HepG2 (cell line): ENCODE measurements around the gene SOAT2. TPM values are rescaled to one million over a fixed set of nuclear protein-coding genes. Genes with fewer than 3 reads are reported as not detected.

Experiments
- CENPT ChIP-seq: sonication (generic); formaldehyde crosslinking; IDR thresholded peaks from 2 replicates; pipeline ENCODE4 v1.8.0; 2022; ENCODE audit warnings: low read depth, mild to moderate bottlenecking, moderate library complexity, missing genetic modification reagents
- CREB3 ChIP-seq: sonication (generic); formaldehyde crosslinking; IDR thresholded peaks from 2 replicates; pipeline ENCODE4 v1.5.0; 2020; ENCODE audit warnings: missing genetic modification reagents
- GATAD1 ChIP-seq: IDR thresholded peaks from 2 replicates; pipeline ENCODE4 v1.6.1; 2016; ENCODE audit warnings: missing genetic modification reagents, missing compliant biosample characterization
- HOXA3 ChIP-seq: sonication (generic); formaldehyde crosslinking; IDR thresholded peaks from 2 replicates; pipeline ENCODE4 v1.5.0; 2020; ENCODE audit warnings: missing genetic modification reagents
- HOXA5 ChIP-seq: sonication (generic); formaldehyde crosslinking; IDR thresholded peaks from 2 replicates; pipeline ENCODE4 v1.4.0; 2020; ENCODE audit warnings: missing genetic modification reagents
- KDM3A ChIP-seq: IDR thresholded peaks from 2 replicates; pipeline ENCODE4 v1.6.1; 2018; ENCODE audit warnings: low read depth, missing compliant biosample characterization
- PRDM10 ChIP-seq: sonication (generic); formaldehyde crosslinking; IDR thresholded peaks from 2 replicates; pipeline ENCODE4 v1.4.0; 2020; ENCODE audit warnings: low read depth, missing genetic modification reagents
- SUZ12 ChIP-seq: fragments of 150-350 bp; IDR thresholded peaks from 2 replicates; pipeline ENCODE4 v1.6.1; 2014; ENCODE audit warnings: low read depth, low read length
- TAF1 ChIP-seq: sonication (generic); formaldehyde crosslinking; IDR thresholded peaks from 2 replicates; pipeline ENCODE4 v1.4.0; 2020; ENCODE audit warnings: missing genetic modification reagents
- ZC3H4 ChIP-seq: sonication (generic); formaldehyde crosslinking; IDR thresholded peaks from 2 replicates; pipeline ENCODE4 v1.4.0; 2020; ENCODE audit warnings: missing genetic modification reagents, borderline replicate concordance
- ZNF143 ChIP-seq: sonication (generic); formaldehyde crosslinking; IDR thresholded peaks from 2 replicates; pipeline ENCODE4 v1.4.0; 2020; ENCODE audit warnings: missing genetic modification reagents
- ZNF431 ChIP-seq: sonication (generic); formaldehyde crosslinking; IDR thresholded peaks from 2 replicates; pipeline ENCODE4 v1.9.0; 2022; ENCODE audit warnings: missing genetic modification reagents, low read depth, mild to moderate bottlenecking, borderline replicate concordance
- ZNF577 ChIP-seq: sonication (generic); formaldehyde crosslinking; IDR thresholded peaks from 2 replicates; pipeline ENCODE4 v1.4.0; 2020; ENCODE audit warnings: mild to moderate bottlenecking, low read depth, missing genetic modification reagents, borderline replicate concordance
- ZNF687 ChIP-seq: sonication (generic); formaldehyde crosslinking; IDR thresholded peaks from 2 replicates; pipeline ENCODE4 v1.5.1; 2020; ENCODE audit warnings: mild to moderate bottlenecking, missing genetic modification reagents, moderate library complexity
- ZNF724P ChIP-seq: sonication (generic); formaldehyde crosslinking; IDR thresholded peaks from 2 replicates; pipeline ENCODE4 v1.8.0; 2022; ENCODE audit warnings: missing genetic modification reagents, borderline replicate concordance
- polyA plus RNA-seq, 8 experiments: library from polyadenylated mRNA; depleted of rRNA in 3 of 8; stranded (reverse) in 7 of 8; unstranded in 1 of 8; fragments of >200 nt; fragmentation: Illumina TruSeq in 4 of 8; extraction: Trizol in 4 of 8; gene quantifications; 2 replicates each; pipeline versions ENCODE4 v1.2.1 to v1.2.3, GENCODE V29; 2011 to 2016; ENCODE audit warnings: low read depth in 4 of 8, missing spikeins in 1 of 8, mixed read lengths in 1 of 8; ENCODE audit not compliant: insufficient read depth in 1 of 8
- total RNA-seq, 5 experiments: library from RNA; depleted of rRNA; stranded (reverse); fragments of >200 nt; fragmentation: Illumina TruSeq; extraction: Trizol; gene quantifications; 2 replicates each; pipeline ENCODE4 v1.2.3, GENCODE V29; 2016; ENCODE audit warnings: low read depth in 1 of 5
- TF ChIP-seq, protein P1 (sequence below): sonication (generic); formaldehyde crosslinking; IDR thresholded peaks from 2 replicates; pipeline ENCODE4 v1.8.0; 2022; ENCODE audit warnings: missing genetic modification reagents, mild to moderate bottlenecking, moderate library complexity, borderline replicate concordance
- TF ChIP-seq, protein P2 (sequence below): sonication (generic); formaldehyde crosslinking; IDR thresholded peaks from 2 replicates; pipeline ENCODE4 v1.8.1; 2022; ENCODE audit warnings: mild to moderate bottlenecking, missing genetic modification reagents

The SOAT2 gene
- total and polyA plus RNA-seq, 2 of the 13 experiments (the other 11 are each of a cell fraction or from before 2014, with no cell fraction given) = 14.9 to 108 TPM

GRCh38 chr12:53161119-53161911, 58.0 kb downstream of the SOAT2 start (continued):
- TF ChIP-seq ZNF687 (peak; percentile 41), ZNF431 (no peak), HOXA5 (no peak), ZNF143 (no peak), GATAD1 (CRISPR knock-in tag) (no peak), KDM3A (CRISPR knock-in tag) (no peak), CREB3 (no peak), ZNF577 (no peak), ZNF724P (no peak), HOXA3 (CRISPR knock-in tag) (no peak), TAF1 (0 out of 2 replicates have a peak, but pooled peaks have one; percentile 14), SUZ12 (no peak), CENPT (CRISPR knock-in tag) (no peak), ZC3H4 (CRISPR knock-in tag) (no peak), PRDM10 (CRISPR knock-in tag) (no peak)
- TF ChIP-seq, protein P1, sequence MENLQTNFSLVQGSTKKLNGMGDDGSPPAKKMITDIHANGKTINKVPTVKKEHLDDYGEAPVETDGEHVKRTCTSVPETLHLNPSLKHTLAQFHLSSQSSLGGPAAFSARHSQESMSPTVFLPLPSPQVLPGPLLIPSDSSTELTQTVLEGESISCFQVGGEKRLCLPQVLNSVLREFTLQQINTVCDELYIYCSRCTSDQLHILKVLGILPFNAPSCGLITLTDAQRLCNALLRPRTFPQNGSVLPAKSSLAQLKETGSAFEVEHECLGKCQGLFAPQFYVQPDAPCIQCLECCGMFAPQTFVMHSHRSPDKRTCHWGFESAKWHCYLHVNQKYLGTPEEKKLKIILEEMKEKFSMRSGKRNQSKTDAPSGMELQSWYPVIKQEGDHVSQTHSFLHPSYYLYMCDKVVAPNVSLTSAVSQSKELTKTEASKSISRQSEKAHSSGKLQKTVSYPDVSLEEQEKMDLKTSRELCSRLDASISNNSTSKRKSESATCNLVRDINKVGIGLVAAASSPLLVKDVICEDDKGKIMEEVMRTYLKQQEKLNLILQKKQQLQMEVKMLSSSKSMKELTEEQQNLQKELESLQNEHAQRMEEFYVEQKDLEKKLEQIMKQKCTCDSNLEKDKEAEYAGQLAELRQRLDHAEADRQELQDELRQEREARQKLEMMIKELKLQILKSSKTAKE (CRISPR knock-in tag) = no peak
- TF ChIP-seq, protein P2, sequence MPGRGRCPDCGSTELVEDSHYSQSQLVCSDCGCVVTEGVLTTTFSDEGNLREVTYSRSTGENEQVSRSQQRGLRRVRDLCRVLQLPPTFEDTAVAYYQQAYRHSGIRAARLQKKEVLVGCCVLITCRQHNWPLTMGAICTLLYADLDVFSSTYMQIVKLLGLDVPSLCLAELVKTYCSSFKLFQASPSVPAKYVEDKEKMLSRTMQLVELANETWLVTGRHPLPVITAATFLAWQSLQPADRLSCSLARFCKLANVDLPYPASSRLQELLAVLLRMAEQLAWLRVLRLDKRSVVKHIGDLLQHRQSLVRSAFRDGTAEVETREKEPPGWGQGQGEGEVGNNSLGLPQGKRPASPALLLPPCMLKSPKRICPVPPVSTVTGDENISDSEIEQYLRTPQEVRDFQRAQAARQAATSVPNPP (CRISPR knock-in tag) = no peak
